HEK293 (cell line): Measurements from ENCODE around the gene ETV1.

Experiments used
- CTCF ChIA-PET: fragments of 350-600 bp; formaldehyde crosslinking; extraction: SDS; loops from one replicate; lab custom pipeline; 2021; ENCODE audit warnings: antibody characterized with exemption; lab: Yijun Ruan, JAX
- POLR2A ChIA-PET: fragments of 300-600 bp; formaldehyde crosslinking; extraction: SDS; loops from one replicate; lab custom pipeline; 2020; ENCODE audit warnings: antibody characterized with exemption, inconsistent platforms; lab: Yijun Ruan, JAX
- H3K27ac ChIP-seq: fragments of 200-500 bp; sonication (Bioruptor generic); 2 replicates; pipeline ENCODE4 v1.5.1; 2014; ENCODE audit warnings: low read depth, low read length, control low read depth, inconsistent platforms; ENCODE audit errors: extremely low read depth
- H3K36me3 ChIP-seq, 2 experiments: fragments of 200-500 bp in 1 of 2; sonication (Bioruptor generic) in 1 of 2; 1 replicate in 1 of 2; 2 replicates in 1 of 2; pipeline ENCODE4 v1.5.1; 2014 to 2017; ENCODE audit warnings: inconsistent platforms in 2 of 2, low read length in 2 of 2; ENCODE audit not compliant: control insufficient read depth in 2 of 2, insufficient read depth in 1 of 2
- H3K4me1 ChIP-seq: fragments of 200-500 bp; sonication (Bioruptor generic); 2 replicates; pipeline ENCODE4 v1.5.1; 2014; ENCODE audit warnings: mild to moderate bottlenecking, low read length, inconsistent platforms; ENCODE audit not compliant: control insufficient read depth, insufficient read depth
- H3K4me3 ChIP-seq: 2 replicates; pipeline ENCODE4 v1.5.1; 2011; ENCODE audit warnings: low read depth, mild to moderate bottlenecking, control low read depth, low read length, moderate library complexity
- H3K9me3 ChIP-seq: fragments of 200-500 bp; sonication (Bioruptor generic); 2 replicates; pipeline ENCODE4 v1.5.1; 2014; ENCODE audit warnings: low read depth, low read length, inconsistent platforms; ENCODE audit not compliant: control insufficient read depth, insufficient read depth
- EGR2 ChIP-seq: fragments of 450-650 bp; formaldehyde crosslinking; IDR thresholded peaks from 2 replicates; pipeline ENCODE4 v1.5.1; 2016; ENCODE audit warnings: low read depth, missing biosample characterization, missing genetic modification characterization
- FEZF1 ChIP-seq: fragments of 450-650 bp; formaldehyde crosslinking; IDR thresholded peaks from 2 replicates; pipeline ENCODE4 v1.5.1; 2016; ENCODE audit warnings: missing biosample characterization, missing genetic modification characterization
- HOXD13 ChIP-seq: sonication (generic); formaldehyde crosslinking; IDR thresholded peaks from 2 replicates; pipeline ENCODE4 v1.8.0; 2022; ENCODE audit warnings: missing genetic modification reagents, borderline replicate concordance
- KLF1 ChIP-seq: fragments of 450-650 bp; formaldehyde crosslinking; IDR thresholded peaks from 2 replicates; pipeline ENCODE4 v1.5.1; 2016; ENCODE audit warnings: missing biosample characterization, missing genetic modification characterization
- KLF7 ChIP-seq: fragments of 450-650 bp; formaldehyde crosslinking; IDR thresholded peaks from 2 replicates; pipeline ENCODE4 v1.5.1; 2016; ENCODE audit warnings: missing biosample characterization, missing genetic modification characterization, borderline replicate concordance
- MZF1 ChIP-seq: fragments of 450-650 bp; formaldehyde crosslinking; IDR thresholded peaks from 2 replicates; pipeline ENCODE4 v1.5.1; 2017; ENCODE audit warnings: missing biosample characterization, missing genetic modification characterization, borderline replicate concordance
- OSR2 ChIP-seq: fragments of 450-650 bp; formaldehyde crosslinking; IDR thresholded peaks from 2 replicates; pipeline ENCODE4 v1.5.1; 2016; ENCODE audit warnings: missing biosample characterization, missing genetic modification characterization
- OVOL3 ChIP-seq: fragments of 450-650 bp; formaldehyde crosslinking; IDR thresholded peaks from 2 replicates; pipeline ENCODE4 v1.5.1; 2016; ENCODE audit warnings: missing biosample characterization, missing genetic modification characterization
- SETDB1 ChIP-seq: IDR thresholded peaks from one replicate; pipeline ENCODE4 v1.6.1; 2017; ENCODE audit warnings: mild to moderate bottlenecking, low read length, moderate library complexity, mixed read lengths; ENCODE audit not compliant: insufficient read length
- SP3 ChIP-seq: fragments of 450-650 bp; formaldehyde crosslinking; IDR thresholded peaks from 2 replicates; pipeline ENCODE4 v1.5.1; 2016; ENCODE audit warnings: missing biosample characterization, missing genetic modification characterization
- SP7 ChIP-seq: fragments of 450-650 bp; formaldehyde crosslinking; IDR thresholded peaks from 2 replicates; pipeline ENCODE4 v1.5.1; 2016; ENCODE audit warnings: missing biosample characterization, missing genetic modification characterization
- TCF7L2 ChIP-seq: IDR thresholded peaks from 2 replicates; pipeline ENCODE4 v1.6.1; 2011; ENCODE audit warnings: low read depth, mild to moderate bottlenecking, inconsistent platforms, low read length, moderate library complexity, borderline replicate concordance
- ZBTB8A ChIP-seq: fragments of 450-650 bp; formaldehyde crosslinking; IDR thresholded peaks from 2 replicates; pipeline ENCODE4 v1.5.1; 2016; ENCODE audit warnings: missing biosample characterization, missing genetic modification characterization
- ZNF146 ChIP-seq: fragments of 450-650 bp; formaldehyde crosslinking; IDR thresholded peaks from 2 replicates; pipeline ENCODE4 v1.5.1; 2016; ENCODE audit warnings: missing biosample characterization, missing genetic modification characterization
- ZNF169 ChIP-seq: fragments of 450-650 bp; formaldehyde crosslinking; IDR thresholded peaks from 2 replicates; pipeline ENCODE4 v1.5.1; 2016; ENCODE audit warnings: missing biosample characterization, missing genetic modification characterization
- ZNF248 ChIP-seq: fragments of 450-650 bp; formaldehyde crosslinking; IDR thresholded peaks from 2 replicates; pipeline ENCODE4 v1.5.1; 2017; ENCODE audit warnings: missing biosample characterization, missing genetic modification characterization
- ZNF266 ChIP-seq: fragments of 450-650 bp; formaldehyde crosslinking; IDR thresholded peaks from 2 replicates; pipeline ENCODE4 v1.5.1; 2016; ENCODE audit warnings: missing biosample characterization, missing genetic modification characterization, low read depth
- ZNF292 ChIP-seq: fragments of 450-650 bp; formaldehyde crosslinking; IDR thresholded peaks from 2 replicates; pipeline ENCODE4 v1.5.1; 2016; ENCODE audit warnings: low read depth, missing biosample characterization, missing genetic modification characterization, borderline replicate concordance
- ZNF341 ChIP-seq: fragments of 450-650 bp; formaldehyde crosslinking; IDR thresholded peaks from 2 replicates; pipeline ENCODE4; 2016; ENCODE audit warnings: low read depth, missing biosample characterization, missing genetic modification characterization
- ZNF404 ChIP-seq: fragments of 450-650 bp; formaldehyde crosslinking; IDR thresholded peaks from 2 replicates; pipeline ENCODE4 v1.5.1; 2017; ENCODE audit warnings: missing biosample characterization, missing genetic modification characterization
- ZNF426 ChIP-seq: fragments of 450-650 bp; formaldehyde crosslinking; IDR thresholded peaks from 2 replicates; pipeline ENCODE4 v1.5.1; 2017; ENCODE audit warnings: missing biosample characterization, missing genetic modification characterization, mild to moderate bottlenecking, inconsistent platforms, moderate library complexity
- ZNF48 ChIP-seq: fragments of 450-650 bp; formaldehyde crosslinking; IDR thresholded peaks from 2 replicates; pipeline ENCODE4 v1.5.1; 2016; ENCODE audit warnings: missing biosample characterization, missing genetic modification characterization
- ZNF501 ChIP-seq: fragments of 450-650 bp; formaldehyde crosslinking; IDR thresholded peaks from 2 replicates; pipeline ENCODE4 v1.5.1; 2016; ENCODE audit warnings: missing biosample characterization, missing genetic modification characterization
- ZNF548 ChIP-seq: fragments of 450-650 bp; formaldehyde crosslinking; IDR thresholded peaks from 2 replicates; pipeline ENCODE4 v1.5.1; 2016; ENCODE audit warnings: missing biosample characterization, missing genetic modification characterization
- ZNF558 ChIP-seq: fragments of 450-650 bp; formaldehyde crosslinking; IDR thresholded peaks from 2 replicates; pipeline ENCODE4 v1.5.1; 2016; ENCODE audit warnings: missing biosample characterization, missing genetic modification characterization
- ZNF596 ChIP-seq: fragments of 450-650 bp; IDR thresholded peaks from 2 replicates; pipeline ENCODE4 v1.5.0; 2018; ENCODE audit warnings: missing biosample characterization, mild to moderate bottlenecking, missing genetic modification characterization, moderate library complexity
- ZNF626 ChIP-seq: fragments of 450-650 bp; sonication (Bioruptor Pico); formaldehyde crosslinking; IDR thresholded peaks from 2 replicates; pipeline ENCODE4 v1.5.1; 2018; ENCODE audit warnings: missing biosample characterization, missing genetic modification characterization, inconsistent platforms
- ZNF629 ChIP-seq: fragments of 450-650 bp; formaldehyde crosslinking; IDR thresholded peaks from 2 replicates; pipeline ENCODE4 v1.5.1; 2017; ENCODE audit warnings: missing biosample characterization, missing genetic modification characterization
- ZNF747 ChIP-seq: fragments of 450-650 bp; formaldehyde crosslinking; IDR thresholded peaks from 2 replicates; pipeline ENCODE4 v1.5.1; 2016; ENCODE audit warnings: missing biosample characterization, missing genetic modification characterization
- ZNF791 ChIP-seq: fragments of 450-650 bp; formaldehyde crosslinking; IDR thresholded peaks from 2 replicates; pipeline ENCODE4 v1.5.1; 2016; ENCODE audit warnings: missing biosample characterization, missing genetic modification characterization
- ZNF792 ChIP-seq: fragments of 450-650 bp; formaldehyde crosslinking; IDR thresholded peaks from 2 replicates; pipeline ENCODE4 v1.5.1; 2016; ENCODE audit warnings: missing biosample characterization, missing genetic modification characterization
- ZSCAN18 ChIP-seq: fragments of 450-650 bp; formaldehyde crosslinking; IDR thresholded peaks from 2 replicates; pipeline ENCODE4 v1.5.1; 2016; ENCODE audit warnings: missing biosample characterization, missing genetic modification characterization
- ZXDB ChIP-seq: fragments of 450-650 bp; formaldehyde crosslinking; IDR thresholded peaks from 2 replicates; pipeline ENCODE4 v1.5.1; 2016; ENCODE audit warnings: missing biosample characterization, missing genetic modification characterization
- TF ChIP-seq, protein P1 (sequence below): fragments of 450-650 bp; formaldehyde crosslinking; IDR thresholded peaks from 2 replicates; pipeline ENCODE4 v1.5.1; 2016; ENCODE audit warnings: missing biosample characterization, missing genetic modification characterization
- TF ChIP-seq, protein P2 (sequence below): fragments of 450-650 bp; formaldehyde crosslinking; IDR thresholded peaks from 2 replicates; pipeline ENCODE4 v1.5.1; 2016; ENCODE audit warnings: missing biosample characterization, missing genetic modification characterization

The ETV1 gene

DNA sequence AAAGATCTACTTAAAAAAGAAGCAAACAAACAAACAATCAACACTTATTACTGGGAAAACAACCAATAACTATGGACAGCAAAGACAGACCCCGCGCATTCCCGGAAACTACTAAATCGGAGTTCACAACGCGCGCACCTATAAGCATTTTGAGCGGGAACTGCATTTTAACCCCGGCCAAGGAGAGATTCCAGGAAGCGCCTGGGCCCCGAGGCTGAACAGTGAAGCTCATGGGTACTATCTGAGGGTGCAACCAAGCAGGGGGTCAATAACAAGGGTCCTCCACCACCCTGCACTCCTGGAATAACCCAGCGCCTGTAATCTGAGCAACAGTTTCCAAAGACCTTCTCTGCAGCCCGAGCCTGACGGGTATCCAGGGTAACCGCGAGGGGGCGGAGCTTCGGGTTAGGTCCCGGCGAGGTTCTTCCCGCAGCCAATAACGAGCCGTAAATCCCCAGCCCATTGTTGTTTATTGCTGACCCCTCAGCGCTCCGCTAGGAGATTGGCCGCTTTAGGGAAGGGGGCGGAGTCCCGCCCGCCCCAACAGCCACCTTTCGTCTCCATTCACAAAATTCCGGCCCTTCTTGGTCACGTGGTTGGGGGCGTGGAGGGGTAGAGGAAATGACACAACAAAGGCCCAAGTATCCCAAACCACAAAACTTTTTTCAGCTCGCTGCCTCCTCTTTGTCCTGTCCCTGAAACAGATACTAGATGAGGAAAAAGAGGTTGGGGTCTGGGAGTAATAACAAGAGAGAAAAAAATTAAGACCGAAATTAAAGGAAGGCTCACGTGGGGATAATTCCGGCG, 1.7 kb upstream of the ETV1 start (continued):
- TF ChIP-seq ZNF747 (tag by site-specific recombination) (no peak), ZNF146 (tag by site-specific recombination) (no peak), MZF1 (tag by site-specific recombination) (no peak), ZSCAN18 (tag by site-specific recombination) (no peak), ZNF292 (tag by site-specific recombination) (no peak), ZXDB (tag by site-specific recombination) (no peak), ZNF169 (tag by site-specific recombination) (no peak), ZNF791 (no peak)

DNA sequence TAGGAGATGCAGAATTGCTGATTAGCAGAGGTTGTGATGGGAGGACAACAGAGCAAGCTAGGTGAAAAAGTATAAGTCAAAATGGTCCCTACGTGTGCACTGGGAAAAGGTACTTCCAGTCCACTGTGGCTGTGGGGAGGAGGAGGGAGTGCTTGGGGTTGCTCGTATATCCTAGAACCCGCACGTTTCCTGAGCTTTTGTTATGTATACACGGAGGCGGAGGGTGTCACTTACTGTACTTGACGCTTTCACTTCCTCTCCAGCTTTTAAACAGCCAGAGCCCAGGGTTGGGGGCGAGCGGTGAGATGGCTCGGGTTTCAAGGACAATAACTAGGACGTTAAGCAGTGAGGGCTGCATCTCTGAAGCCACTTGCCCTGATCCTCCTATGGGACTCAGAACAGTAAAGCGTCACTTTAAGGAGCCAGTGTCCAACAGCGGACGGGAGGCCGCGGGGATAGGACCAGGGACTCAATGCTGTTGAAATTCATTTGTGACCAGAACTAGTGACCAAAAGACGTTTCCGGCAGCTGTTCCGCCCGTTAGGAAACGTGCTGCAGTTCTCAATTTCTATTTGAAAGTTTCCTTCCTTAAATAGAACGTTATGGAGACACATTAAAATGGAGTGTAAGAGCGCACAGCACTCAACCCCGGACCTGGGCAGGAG, 985 bp upstream of the ETV1 start:
- ChIA-PET CTCF (interaction anchor here (1.5 kb wide), 2 partner anchors 10 to 466 kb away, joined by 3 to 5 read pairs; no protein-coding TSS in a partner anchor), POLR2A (interaction anchor here (0.8 to 3.0 kb wide), 5 partner anchors 9 to 70 kb away, joined by 4 to 14 read pairs (median 5); no protein-coding TSS in a partner anchor)
- H3K27ac ChIP-seq, result peak overlapping the region; percentile 69
- H3K9me3 ChIP-seq, result no peaks in the 10 kb centered on the region
- peak overlapping the region; percentile 65 for H3K4me3 ChIP-seq
- no peaks in the 10 kb centered on the region for H3K4me1 ChIP-seq
- no peaks in the 10 kb centered on the region for H3K36me3 ChIP-seq
- TF ChIP-seq TCF7L2 (no peak), ZNF48 (no peak), OVOL3 (tag by site-specific recombination) (no peak), ZBTB8A (tag by site-specific recombination) (no peak), ZNF266 (tag by site-specific recombination) (no peak), OSR2 (tag by site-specific recombination) (peak; percentile 55; the same call in 1 of the 2 replicates), HOXD13 (CRISPR knock-in tag) (no peak), ZNF404 (no peak), ZNF426 (tag by site-specific recombination) (no peak), KLF7 (tag by site-specific recombination) (no peak), ZNF501 (tag by site-specific recombination) (peak; percentile 60), ZNF626 (tag by site-specific recombination) (no peak), ZNF629 (tag by site-specific recombination) (peak; percentile 55), ZNF792 (tag by site-specific recombination) (no peak), KLF1 (tag by site-specific recombination) (no peak), SETDB1 (no peak), EGR2 (tag by site-specific recombination) (peak; percentile 26; the same call in 1 of the 2 replicates), ZNF596 (no peak), SP7 (tag by site-specific recombination) (peak; percentile 26; the same call in 1 of the 2 replicates), ZNF548 (tag by site-specific recombination) (no peak), SP3 (tag by site-specific recombination) (no peak), ZNF558 (tag by site-specific recombination) (no peak), ZNF248 (tag by site-specific recombination) (no peak), ZNF341 (tag by site-specific recombination) (peak; percentile 87), FEZF1 (tag by site-specific recombination) (peak; percentile 77)
- TF ChIP-seq, protein P1, sequence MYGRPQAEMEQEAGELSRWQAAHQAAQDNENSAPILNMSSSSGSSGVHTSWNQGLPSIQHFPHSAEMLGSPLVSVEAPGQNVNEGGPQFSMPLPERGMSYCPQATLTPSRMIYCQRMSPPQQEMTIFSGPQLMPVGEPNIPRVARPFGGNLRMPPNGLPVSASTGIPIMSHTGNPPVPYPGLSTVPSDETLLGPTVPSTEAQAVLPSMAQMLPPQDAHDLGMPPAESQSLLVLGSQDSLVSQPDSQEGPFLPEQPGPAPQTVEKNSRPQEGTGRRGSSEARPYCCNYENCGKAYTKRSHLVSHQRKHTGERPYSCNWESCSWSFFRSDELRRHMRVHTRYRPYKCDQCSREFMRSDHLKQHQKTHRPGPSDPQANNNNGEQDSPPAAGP (tag by site-specific recombination), result no peak
- TF ChIP-seq, protein P2, sequence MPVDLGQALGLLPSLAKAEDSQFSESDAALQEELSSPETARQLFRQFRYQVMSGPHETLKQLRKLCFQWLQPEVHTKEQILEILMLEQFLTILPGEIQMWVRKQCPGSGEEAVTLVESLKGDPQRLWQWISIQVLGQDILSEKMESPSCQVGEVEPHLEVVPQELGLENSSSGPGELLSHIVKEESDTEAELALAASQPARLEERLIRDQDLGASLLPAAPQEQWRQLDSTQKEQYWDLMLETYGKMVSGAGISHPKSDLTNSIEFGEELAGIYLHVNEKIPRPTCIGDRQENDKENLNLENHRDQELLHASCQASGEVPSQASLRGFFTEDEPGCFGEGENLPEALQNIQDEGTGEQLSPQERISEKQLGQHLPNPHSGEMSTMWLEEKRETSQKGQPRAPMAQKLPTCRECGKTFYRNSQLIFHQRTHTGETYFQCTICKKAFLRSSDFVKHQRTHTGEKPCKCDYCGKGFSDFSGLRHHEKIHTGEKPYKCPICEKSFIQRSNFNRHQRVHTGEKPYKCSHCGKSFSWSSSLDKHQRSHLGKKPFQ (tag by site-specific recombination), result no peak
